ENCODE data around the gene EMP3.

GRCh38 chr19:48301886-48302599 is 23.3 kb upstream of the EMP3 start:
- no peak for TF ChIP-seq ZNF138 (CRISPR knock-in tag; IDR thresholded peaks at IDR 0.05; ENCODE audit: low read depth)
- TF ChIP-seq ZNF441 (CRISPR knock-in tag; IDR thresholded peaks at IDR 0.05; ENCODE audit: borderline replicate concordance): no peak
- TF ChIP-seq SETDB1 (CRISPR knock-in tag; IDR thresholded peaks at IDR 0.05; ENCODE audit: borderline replicate concordance): no peak
- TF ChIP-seq, protein P1, sequence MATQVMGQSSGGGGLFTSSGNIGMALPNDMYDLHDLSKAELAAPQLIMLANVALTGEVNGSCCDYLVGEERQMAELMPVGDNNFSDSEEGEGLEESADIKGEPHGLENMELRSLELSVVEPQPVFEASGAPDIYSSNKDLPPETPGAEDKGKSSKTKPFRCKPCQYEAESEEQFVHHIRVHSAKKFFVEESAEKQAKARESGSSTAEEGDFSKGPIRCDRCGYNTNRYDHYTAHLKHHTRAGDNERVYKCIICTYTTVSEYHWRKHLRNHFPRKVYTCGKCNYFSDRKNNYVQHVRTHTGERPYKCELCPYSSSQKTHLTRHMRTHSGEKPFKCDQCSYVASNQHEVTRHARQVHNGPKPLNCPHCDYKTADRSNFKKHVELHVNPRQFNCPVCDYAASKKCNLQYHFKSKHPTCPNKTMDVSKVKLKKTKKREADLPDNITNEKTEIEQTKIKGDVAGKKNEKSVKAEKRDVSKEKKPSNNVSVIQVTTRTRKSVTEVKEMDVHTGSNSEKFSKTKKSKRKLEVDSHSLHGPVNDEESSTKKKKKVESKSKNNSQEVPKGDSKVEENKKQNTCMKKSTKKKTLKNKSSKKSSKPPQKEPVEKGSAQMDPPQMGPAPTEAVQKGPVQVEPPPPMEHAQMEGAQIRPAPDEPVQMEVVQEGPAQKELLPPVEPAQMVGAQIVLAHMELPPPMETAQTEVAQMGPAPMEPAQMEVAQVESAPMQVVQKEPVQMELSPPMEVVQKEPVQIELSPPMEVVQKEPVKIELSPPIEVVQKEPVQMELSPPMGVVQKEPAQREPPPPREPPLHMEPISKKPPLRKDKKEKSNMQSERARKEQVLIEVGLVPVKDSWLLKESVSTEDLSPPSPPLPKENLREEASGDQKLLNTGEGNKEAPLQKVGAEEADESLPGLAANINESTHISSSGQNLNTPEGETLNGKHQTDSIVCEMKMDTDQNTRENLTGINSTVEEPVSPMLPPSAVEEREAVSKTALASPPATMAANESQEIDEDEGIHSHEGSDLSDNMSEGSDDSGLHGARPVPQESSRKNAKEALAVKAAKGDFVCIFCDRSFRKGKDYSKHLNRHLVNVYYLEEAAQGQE (IDR thresholded peaks at IDR 0.05; ENCODE audit: borderline replicate concordance in 1 of 2, low read depth in 1 of 2, low read length in 2 of 2): no peak
- no peak for TF ChIP-seq HNF4G (IDR thresholded peaks at IDR 0.05; ENCODE audit: borderline replicate concordance, low read depth, low read length)
- TF ChIP-seq HNF4G (CRISPR knock-in tag; IDR thresholded peaks at IDR 0.05; ENCODE audit: borderline replicate concordance, low read depth): no peak
- TF ChIP-seq FUBP1 (CRISPR knock-in tag; IDR thresholded peaks at IDR 0.05; ENCODE audit: borderline replicate concordance): no peak
- no peak for TF ChIP-seq SRSF4 (IDR thresholded peaks at IDR 0.05; ENCODE audit: low read depth, low read length, poor library complexity, severe bottlenecking)
- TF ChIP-seq HOXA3 (CRISPR knock-in tag; IDR thresholded peaks at IDR 0.05): no peak
- no peak for TF ChIP-seq NFE2 (CRISPR knock-in tag; IDR thresholded peaks at IDR 0.05)
- no peak for TF ChIP-seq PHF21A (CRISPR knock-in tag; IDR thresholded peaks at IDR 0.05)
- TF ChIP-seq ZNF580 (CRISPR knock-in tag; IDR thresholded peaks at IDR 0.05; ENCODE audit: borderline replicate concordance, low read depth): no peak
